T-helper 2 cell treated with Interferon-gamma antibody and Interleukin-4, amounts not matched to agents 5 μg/mL and 100 μg/mL, for 36 hours (primary cell): ENCODE results near the gene MTCL1.

Experiments used
- DNase-seq: peaks from one replicate; pipeline ENCODE4 v3.0.0; 2021; ENCODE audit warnings: low spot score
- H3K27ac Mint-ChIP-seq: one replicate; pipeline ENCODE4 v1.8.0; 2021; ENCODE audit warnings: mild to moderate bottlenecking, mixed read lengths
- H3K27me3 Mint-ChIP-seq: one replicate; pipeline ENCODE4 v1.8.0; 2021; ENCODE audit warnings: low read depth, mixed read lengths
- H3K36me3 Mint-ChIP-seq: one replicate; pipeline ENCODE4 v1.8.0; 2021; ENCODE audit warnings: low read depth, mixed read lengths
- H3K4me1 Mint-ChIP-seq: one replicate; pipeline ENCODE4 v1.8.0; 2021; ENCODE audit warnings: low read depth, mixed read lengths
- H3K4me3 Mint-ChIP-seq: one replicate; pipeline ENCODE4 v1.8.0; 2022; ENCODE audit warnings: mild to moderate bottlenecking, moderate library complexity, mixed read lengths
- H3K9me3 Mint-ChIP-seq: one replicate; pipeline ENCODE4 v1.8.0; 2021; ENCODE audit warnings: mixed read lengths

MTCL1 gene

GRCh38 chr18:8705238-8705960 lies at the start of gene MTCL1:
MTCL1 (plus strand) TSS chr18:8705556; CDS start chr18:8705661, 105 bp downstream.
- Mint-ChIP-seq H3K27me3 (peaks cover 66% of the 10 kb centered on the region), H3K4me3 (peak within 1 kb of the TSS; percentile 89), H3K36me3 (peaks cover 3% of the 10 kb centered on the region), H3K4me1 (peaks cover 15% of the 10 kb centered on the region), H3K27ac (no peak within 1 kb of the TSS), H3K9me3 (no peaks in the 10 kb centered on the region)
- DNase-seq = no peak

DNA sequence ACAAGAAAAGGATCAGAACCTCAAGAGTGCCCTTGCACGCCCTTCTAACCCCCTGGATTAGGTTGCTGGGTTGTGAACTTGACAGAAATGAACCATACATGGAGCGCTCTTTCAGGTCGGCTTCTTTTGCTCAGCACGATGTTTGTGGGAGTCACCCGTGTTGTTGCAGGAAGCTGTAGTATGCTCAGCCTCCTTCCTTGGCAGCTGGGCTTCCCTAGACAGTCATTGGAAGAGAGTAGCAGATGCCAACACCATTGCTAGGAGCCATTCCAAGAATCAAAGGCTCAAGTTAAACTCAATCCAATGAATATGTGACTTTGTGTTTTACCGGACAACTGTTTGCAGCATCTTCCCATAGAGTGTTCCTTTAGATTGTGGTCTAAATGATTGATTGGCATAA lies 49.1 kb upstream of the MTCL1 start:
- Mint-ChIP-seq H3K36me3 (no peaks in the 10 kb centered on the region), H3K9me3 (no peaks in the 10 kb centered on the region), H3K27me3 (peaks cover 14% of the 10 kb centered on the region), H3K4me3 (no peak overlapping the region), H3K4me1 (no peaks in the 10 kb centered on the region), H3K27ac (no peak overlapping the region)
- no peak for DNase-seq

GRCh38 chr18:8657050-8657820 lies 48.1 kb upstream of the MTCL1 start:
- Mint-ChIP-seq H3K27me3 (peaks cover 16% of the 10 kb centered on the region), H3K27ac (no peak overlapping the region), H3K9me3 (no peaks in the 10 kb centered on the region), H3K4me1 (no peaks in the 10 kb centered on the region), H3K36me3 (no peaks in the 10 kb centered on the region), H3K4me3 (no peak overlapping the region)
- no peak for DNase-seq

GRCh38 chr18:8657873-8658470 lies 47.4 kb upstream of the MTCL1 start:
- no peak overlapping the region for H3K4me3 Mint-ChIP-seq

GRCh38 chr18:8658858-8659485 lies 46.4 kb upstream of the MTCL1 start:
- Mint-ChIP-seq H3K27ac (no peak overlapping the region), H3K36me3 (no peaks in the 10 kb centered on the region), H3K9me3 (no peaks in the 10 kb centered on the region), H3K4me1 (no peaks in the 10 kb centered on the region), H3K4me3 (no peak overlapping the region), H3K27me3 (peaks cover 10% of the 10 kb centered on the region)
- DNase-seq = no peak

More at GRCh38 chr18:8657873-8658470, 47.4 kb upstream of the MTCL1 start:
- Mint-ChIP-seq H3K27me3 (peaks cover 17% of the 10 kb centered on the region), H3K27ac (no peak overlapping the region), H3K4me1 (no peaks in the 10 kb centered on the region), H3K36me3 (no peaks in the 10 kb centered on the region), H3K9me3 (no peaks in the 10 kb centered on the region)
- DNase-seq = no peak

- H3K27ac Mint-ChIP-seq = no peak overlapping the region
- no peaks in the 10 kb centered on the region for H3K4me1 Mint-ChIP-seq
- no peak overlapping the region for H3K4me3 Mint-ChIP-seq
- no peak for DNase-seq
- H3K27me3 Mint-ChIP-seq = peaks cover 6% of the 10 kb centered on the region
- H3K9me3 Mint-ChIP-seq = no peaks in the 10 kb centered on the region
- H3K36me3 Mint-ChIP-seq = no peaks in the 10 kb centered on the region
Observed at GRCh38 chr18:8659609-8660242, 45.6 kb upstream of the MTCL1 start.

DNA sequence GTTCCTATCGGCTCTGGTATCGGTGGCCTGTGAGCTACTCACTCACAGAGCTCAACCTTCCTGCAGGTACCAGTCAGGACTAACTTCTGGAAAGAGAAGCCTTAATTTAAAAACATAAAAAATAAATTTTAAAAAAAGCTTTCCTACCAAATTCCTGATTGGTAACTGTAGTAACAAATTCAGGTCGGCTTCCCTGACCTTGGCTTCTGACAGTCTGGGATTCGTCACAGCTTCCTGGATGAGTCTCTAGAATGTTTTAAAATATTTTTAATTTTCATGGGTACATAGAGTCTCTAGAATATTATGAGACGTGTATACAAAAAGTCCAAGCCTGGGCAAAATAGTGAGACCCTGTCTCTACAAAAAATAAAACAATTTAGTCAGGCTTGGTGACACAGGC lies 45.0 kb upstream of the MTCL1 start:
- no peaks in the 10 kb centered on the region for H3K36me3 Mint-ChIP-seq
- H3K27me3 Mint-ChIP-seq = peaks cover 6% of the 10 kb centered on the region
- no peak for DNase-seq
- H3K27ac Mint-ChIP-seq = no peak overlapping the region
- H3K4me1 Mint-ChIP-seq = no peaks in the 10 kb centered on the region
- H3K4me3 Mint-ChIP-seq = no peak overlapping the region
- no peaks in the 10 kb centered on the region for H3K9me3 Mint-ChIP-seq

DNA sequence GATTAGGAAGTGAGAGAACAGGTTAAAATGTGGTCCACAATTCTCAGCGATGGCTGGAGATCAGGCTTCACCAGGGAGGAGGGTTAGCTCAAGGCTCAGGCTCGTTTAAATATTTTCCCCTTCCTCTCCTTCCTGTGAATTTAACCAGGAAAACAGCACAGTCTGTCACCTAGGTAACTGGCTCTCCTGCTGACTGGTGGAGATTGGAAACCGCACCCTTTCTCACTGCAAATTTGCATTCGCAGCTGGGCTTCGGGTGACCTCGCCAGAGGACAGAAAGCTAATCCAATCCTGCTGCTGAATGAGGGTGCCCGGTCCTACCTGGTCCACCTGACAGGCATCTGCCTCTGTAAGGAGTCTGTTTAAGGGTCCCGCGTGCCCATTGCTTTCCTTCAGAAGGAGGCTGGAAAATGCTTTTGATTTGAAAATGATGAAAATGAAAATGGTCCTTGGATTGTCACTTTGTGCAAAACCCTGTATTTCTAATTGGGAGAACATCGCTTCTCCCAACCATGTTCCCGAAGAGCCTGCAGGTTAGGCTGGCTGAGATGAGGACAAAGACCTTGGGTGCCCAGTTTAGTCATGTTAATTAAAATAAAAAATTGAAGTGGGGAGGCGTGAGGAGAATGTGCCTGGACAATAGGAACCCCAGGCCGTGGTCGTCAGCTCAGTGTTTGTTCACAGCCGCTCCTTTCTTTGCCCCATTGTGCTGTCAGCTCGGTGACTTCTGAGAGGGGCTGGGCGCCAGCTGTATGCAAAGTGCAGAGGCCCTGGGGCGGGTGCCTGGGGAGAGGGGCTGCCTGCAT lies 43.4 kb upstream of the MTCL1 start:
- H3K27me3 Mint-ChIP-seq = peaks cover 6% of the 10 kb centered on the region
- no peak for DNase-seq
- no peaks in the 10 kb centered on the region for H3K9me3 Mint-ChIP-seq
- no peak overlapping the region for H3K27ac Mint-ChIP-seq
- H3K4me3 Mint-ChIP-seq = no peak overlapping the region
- no peaks in the 10 kb centered on the region for H3K4me1 Mint-ChIP-seq
- H3K36me3 Mint-ChIP-seq = no peaks in the 10 kb centered on the region

GRCh38 chr18:8662560-8663255 lies 42.6 kb upstream of the MTCL1 start:
- no peak overlapping the region for H3K4me3 Mint-ChIP-seq
- H3K9me3 Mint-ChIP-seq = no peaks in the 10 kb centered on the region
- no peak for DNase-seq
- no peaks in the 10 kb centered on the region for H3K4me1 Mint-ChIP-seq
- no peak overlapping the region for H3K27ac Mint-ChIP-seq
- H3K27me3 Mint-ChIP-seq = peaks cover 6% of the 10 kb centered on the region
- no peaks in the 10 kb centered on the region for H3K36me3 Mint-ChIP-seq

DNA sequence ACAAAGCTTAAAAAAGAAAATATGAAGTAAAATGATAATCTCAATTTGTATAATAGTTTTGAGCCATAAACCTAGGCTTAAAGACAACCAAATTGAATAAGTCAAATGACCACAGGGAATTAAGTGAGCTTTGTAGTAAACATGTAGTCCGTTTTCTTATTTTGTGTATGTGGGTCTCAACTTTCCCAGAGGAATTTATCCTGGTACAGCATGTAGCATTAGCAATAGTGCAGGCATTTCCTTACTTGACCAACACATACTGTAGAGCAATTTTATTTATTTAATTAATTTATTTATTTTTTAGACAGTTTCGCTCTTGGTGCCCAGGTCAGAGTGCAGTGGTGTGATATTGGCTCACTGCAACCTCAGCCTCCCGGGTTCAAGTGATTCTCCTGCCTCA lies 37.5 kb upstream of the MTCL1 start:
- no peaks in the 10 kb centered on the region for H3K4me1 Mint-ChIP-seq
- peaks cover 2% of the 10 kb centered on the region for H3K27me3 Mint-ChIP-seq
- H3K27ac Mint-ChIP-seq = no peak overlapping the region
- no peak for DNase-seq
- H3K4me3 Mint-ChIP-seq = no peak overlapping the region
- H3K9me3 Mint-ChIP-seq = no peaks in the 10 kb centered on the region
- no peaks in the 10 kb centered on the region for H3K36me3 Mint-ChIP-seq

DNA sequence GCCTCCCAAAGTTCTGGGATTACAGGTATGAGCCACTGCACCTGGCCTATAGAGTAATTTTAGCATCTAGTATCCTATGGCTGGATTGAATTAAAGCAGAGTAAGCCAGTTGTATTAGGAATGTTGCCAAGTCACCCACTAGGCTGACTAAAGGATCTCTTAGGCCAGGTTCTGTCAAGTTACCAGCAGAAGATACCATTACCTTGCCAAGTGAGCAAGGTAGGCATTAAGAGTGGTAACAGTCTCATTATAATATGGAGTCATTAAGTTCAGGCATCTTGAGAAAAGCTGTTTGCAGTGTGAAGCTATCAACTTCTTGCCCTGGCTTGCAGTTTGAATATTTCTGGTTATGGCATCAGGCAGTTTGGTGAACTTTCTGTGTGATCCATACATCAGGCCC lies 37.0 kb upstream of the MTCL1 start:
- H3K4me3 Mint-ChIP-seq = no peak overlapping the region
- H3K4me1 Mint-ChIP-seq = no peaks in the 10 kb centered on the region
- H3K27me3 Mint-ChIP-seq = peaks cover 2% of the 10 kb centered on the region
- no peak overlapping the region for H3K27ac Mint-ChIP-seq
- H3K9me3 Mint-ChIP-seq = no peaks in the 10 kb centered on the region
- no peaks in the 10 kb centered on the region for H3K36me3 Mint-ChIP-seq
- no peak for DNase-seq

GRCh38 chr18:8669571-8669970 lies 35.8 kb upstream of the MTCL1 start:
- H3K9me3 Mint-ChIP-seq = no peaks in the 10 kb centered on the region
- H3K4me3 Mint-ChIP-seq = no peak overlapping the region
- H3K36me3 Mint-ChIP-seq = no peaks in the 10 kb centered on the region
- peaks cover 2% of the 10 kb centered on the region for H3K27me3 Mint-ChIP-seq
- DNase-seq = no peak
- no peaks in the 10 kb centered on the region for H3K4me1 Mint-ChIP-seq
- H3K27ac Mint-ChIP-seq = no peak overlapping the region
